ENCODE data around the gene CLSTN1.

The CLSTN1 gene

DNA sequence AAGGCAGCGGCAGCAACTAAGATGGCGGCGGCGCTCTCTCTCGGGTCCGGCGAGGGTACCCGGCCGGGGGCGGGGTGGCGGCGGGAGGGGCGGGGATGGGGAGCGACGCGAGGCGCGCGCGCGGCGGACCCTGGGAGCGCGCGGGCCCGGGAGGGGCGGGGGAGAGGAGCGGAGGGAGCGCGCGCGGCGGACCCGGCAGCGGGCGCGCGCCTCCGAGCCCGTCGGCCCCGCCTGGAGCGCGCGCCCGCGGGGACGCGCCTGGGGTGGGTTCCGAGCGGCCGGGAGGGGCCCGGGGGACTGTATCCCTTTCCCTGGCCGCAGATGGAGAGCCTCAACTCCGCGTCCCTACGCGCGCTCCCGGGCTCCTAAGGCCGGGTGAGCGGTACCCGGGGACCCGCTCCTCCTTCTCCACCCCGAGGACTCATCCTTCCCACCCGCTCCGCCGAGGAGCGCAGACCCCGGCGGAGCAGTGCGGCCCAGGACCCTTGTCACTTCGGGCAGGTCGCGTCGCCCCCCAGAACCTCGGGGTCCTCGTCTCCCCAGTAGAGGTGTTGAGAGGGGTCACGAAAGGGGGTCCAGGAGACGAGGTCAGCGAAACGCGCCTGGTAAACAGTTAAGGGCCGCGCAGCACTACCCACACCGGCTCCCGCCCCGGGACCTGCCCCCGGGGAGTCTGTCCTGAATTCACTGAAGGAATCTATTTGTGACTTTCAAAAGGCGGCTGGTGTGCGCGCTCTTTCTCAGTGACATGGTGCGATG lies at the start of gene CLSTN1:
CLSTN1 (minus strand) TSS at position 23 of the 759 bp plus-strand sequence. CDS start 232 bp downstream, outside the sequence.
- peak; percentile 94 for DNase-seq

DNA sequence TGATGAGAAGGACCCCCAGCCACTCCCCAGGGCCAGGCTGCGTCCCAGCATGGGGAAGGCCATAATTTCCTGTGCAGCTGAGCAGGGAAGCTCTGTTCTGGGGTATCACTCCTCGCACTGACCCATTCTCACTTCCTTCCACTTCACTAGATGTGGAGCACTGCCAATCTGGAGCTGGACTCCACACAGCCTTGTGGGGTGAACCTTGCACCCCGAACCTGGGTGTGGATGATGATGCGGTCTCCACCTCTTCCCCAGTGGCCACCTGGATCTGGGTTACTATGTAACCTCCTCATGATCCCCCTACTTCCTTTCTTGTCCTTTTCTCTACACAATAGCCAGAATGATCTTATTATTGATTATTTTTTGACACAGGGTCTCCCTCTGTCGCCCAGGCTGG lies 49.6 kb upstream of the CLSTN1 start:
- no peak for DNase-seq

DNA sequence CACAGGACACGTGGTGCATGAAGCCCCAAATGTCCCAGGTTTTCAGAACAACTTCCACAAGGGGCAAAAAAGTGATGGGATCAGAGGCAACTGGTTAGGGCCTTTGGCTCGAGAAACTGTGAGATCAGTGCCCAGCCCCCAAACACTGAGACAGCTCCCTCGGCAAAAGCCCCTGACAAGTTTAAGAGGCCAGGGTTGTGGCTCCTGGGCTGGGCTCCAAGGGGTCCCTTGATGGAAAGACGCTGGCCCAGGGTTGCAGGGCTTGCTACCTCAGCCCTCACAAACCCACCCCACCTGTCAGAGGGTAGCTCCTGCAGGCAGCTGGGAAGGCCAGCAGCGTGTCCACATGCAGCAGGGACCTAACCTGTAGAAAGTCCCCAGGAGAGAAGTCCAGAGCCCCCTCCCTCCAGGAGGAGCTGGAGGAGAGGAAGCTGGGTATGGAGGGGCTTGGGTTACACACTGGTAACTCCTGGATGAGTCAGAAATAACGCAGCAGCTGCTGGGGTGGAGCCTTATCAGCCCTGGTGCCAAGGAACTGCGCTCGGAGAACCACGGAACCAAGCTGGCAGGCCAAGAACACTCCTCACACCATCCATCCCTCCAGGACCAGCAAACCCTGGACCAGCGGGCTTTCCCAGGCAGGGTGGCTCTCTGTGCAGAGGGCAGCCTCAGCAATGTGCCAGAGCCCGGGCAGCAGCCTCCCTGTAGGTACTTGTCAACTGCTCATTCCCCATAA lies 48.8 kb upstream of the CLSTN1 start:
- DNase-seq: no peak

DNA sequence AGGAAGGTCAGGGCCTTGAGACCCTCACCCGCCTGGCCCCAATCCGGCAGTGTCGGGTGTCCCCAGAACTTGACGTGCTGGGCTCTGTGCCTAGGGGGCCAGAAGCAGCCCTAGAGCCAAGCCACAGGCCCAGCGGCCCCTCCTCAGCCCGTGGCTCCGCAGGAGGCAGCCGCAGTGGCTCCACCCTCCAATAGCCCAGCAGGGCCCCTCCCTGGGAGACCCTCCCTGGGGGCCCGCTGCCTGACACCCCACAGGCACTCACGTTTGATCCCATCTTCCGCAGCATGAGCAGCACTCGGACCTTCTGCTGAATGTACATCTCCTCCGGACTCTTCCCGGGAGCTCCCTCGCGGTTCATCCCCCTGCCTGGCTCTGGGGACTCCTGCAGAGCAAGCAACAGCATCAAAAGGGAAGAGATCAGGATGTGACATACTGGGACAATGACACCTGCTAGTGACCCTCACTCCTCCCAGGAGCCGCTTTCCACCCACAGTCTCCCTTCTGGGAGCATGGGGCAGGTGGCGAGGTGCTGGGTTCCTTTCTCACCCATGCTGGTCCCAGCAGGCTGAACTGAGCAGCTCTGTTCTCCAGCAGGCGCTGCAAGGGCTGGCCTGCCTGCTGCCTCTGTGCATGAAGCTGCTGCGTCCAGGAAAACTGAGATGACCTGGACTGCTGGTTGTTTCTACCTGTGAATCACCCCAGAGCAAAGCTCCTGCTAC lies 48.1 kb upstream of the CLSTN1 start:
- DNase-seq: no peak

DNA sequence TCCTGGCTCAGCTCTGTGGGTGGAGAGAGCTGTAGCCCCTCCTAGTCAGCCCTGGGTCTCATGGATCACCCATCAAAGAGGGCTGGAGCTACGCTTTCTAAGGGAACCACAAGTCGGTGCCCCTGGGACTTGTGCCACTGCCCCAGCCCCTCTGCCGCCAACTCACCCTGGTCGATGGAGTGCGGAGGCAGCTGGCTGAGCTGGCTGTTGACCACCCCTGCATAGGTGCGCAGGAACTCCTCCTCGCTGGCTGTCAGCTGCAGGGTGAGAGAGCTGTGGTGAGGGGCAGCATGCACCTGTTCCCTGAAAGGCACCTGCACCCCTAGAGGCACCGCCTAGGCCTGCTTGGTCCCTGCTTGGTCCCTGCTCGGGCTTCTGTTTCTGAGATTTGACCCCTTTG lies 47.3 kb upstream of the CLSTN1 start:
- no peak for DNase-seq

DNA sequence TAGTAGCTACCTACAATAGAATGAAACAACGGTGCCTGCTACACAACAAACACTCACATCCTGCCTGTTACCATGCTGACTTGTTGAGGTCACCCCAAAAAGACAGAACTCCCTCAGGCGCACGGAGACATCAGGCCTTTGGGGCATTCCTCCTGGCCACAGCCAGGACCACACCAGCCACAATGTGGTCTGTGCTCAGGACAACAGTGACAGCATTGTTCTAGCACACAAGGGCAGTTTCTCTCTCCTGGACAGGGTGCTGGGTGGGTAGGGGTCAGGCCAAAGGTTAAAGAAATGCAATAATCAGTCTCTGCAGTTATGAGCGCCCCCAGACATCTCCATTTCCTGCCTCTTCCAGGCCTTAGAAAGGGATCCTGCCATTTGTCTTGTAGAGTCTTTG lies 46.8 kb upstream of the CLSTN1 start:
- DNase-seq: no peak

DNA sequence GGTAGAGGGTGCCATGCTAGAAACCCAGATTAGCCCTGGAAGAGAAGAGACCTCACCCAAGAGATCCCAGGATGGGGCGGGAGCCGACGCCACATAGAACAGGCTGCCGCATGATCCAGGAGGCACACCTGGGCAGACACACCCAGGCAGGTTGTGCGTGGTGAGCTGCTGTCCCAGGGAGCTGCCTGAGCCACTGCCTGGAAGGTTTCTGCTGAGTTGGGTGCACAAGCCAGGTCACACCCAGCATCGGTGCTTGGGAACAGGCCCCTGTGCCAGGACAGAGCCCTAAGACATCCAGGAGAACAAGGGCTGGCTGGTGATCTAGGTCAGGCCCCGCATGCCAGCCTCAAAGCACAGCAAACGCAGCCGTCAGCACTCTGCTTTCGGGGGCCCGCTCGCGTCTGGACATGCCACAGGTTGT lies 46.1 kb upstream of the CLSTN1 start:
- DNase-seq: no peak

DNA sequence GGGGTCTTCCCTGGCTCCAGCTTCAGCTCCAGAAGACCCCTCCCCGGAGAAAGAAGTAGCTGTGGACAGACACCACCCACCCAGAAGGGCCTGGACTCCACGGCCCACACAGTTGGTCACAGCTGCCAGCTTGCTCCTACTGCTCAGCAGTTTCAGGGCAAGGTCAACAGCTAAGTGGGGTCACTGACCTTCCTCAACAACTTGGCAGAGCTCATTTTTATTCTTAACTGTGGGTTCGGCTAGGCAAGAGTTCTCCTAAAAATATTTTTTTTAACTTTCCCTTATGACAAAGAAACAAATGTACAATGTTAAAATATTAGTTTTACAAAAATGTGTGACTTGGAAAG lies 44.5 kb upstream of the CLSTN1 start:
- DNase-seq: no peak

DNA sequence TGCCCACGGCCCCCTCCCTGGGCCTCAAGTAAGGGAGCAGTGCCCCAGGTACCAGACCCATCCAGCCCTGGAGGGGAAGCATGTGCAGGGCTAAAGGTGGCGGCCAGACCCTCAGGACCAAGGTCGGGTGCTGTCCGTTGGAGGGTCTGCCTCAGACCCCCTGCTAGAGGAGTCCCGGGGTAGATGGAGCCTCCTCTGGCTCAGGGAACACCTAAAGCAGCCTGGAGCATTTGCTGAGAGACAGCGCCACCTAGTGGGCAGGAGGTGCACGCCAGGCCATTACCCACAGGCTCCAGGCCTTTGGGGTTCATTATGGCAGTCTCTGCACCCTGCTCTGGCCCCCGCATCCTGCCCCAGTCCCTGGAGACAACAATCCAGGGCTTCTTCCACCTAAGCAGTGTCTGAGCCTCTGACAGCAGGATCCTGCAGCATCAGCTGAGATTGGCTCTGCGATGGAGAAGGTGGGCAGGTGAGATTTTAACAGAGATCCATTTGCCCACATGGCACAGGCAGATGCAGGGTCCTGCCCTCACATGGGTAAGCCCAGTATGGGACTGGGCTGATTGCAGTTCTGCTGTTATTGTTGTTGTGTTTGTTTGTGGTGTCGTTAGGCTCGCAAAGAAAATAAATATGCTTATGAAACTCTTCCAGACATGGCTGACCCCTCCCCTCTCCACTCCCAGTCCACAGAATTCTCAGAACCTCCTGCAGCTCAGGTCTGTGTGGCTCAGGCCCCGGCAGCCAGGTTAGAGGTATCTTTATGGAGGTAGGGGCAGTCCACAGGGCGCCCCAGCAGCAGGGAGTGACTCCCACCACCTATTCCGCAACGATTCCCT lies 43.9 kb upstream of the CLSTN1 start:
- DNase-seq: peak; percentile 93

DNA sequence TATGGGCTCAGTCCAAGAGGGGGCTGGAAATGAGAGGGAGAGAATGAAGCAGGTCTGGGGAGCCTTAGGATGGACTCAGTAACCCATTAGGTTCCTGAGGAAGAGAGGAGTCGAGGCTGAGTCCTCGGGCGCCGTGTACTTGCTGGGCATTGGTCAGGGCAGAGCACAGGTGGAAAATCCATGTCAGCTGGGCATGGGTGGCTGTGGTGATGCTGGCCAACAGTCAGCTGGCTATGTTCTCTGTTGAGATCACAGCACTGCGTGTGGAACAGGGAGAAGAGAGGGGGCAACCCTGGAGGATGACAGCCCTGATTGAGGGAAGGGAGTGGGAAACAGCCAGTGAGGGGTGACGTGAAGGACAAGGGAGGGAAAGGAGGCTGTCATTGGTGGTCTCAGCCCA lies 43.1 kb upstream of the CLSTN1 start:
- no peak for DNase-seq

DNA sequence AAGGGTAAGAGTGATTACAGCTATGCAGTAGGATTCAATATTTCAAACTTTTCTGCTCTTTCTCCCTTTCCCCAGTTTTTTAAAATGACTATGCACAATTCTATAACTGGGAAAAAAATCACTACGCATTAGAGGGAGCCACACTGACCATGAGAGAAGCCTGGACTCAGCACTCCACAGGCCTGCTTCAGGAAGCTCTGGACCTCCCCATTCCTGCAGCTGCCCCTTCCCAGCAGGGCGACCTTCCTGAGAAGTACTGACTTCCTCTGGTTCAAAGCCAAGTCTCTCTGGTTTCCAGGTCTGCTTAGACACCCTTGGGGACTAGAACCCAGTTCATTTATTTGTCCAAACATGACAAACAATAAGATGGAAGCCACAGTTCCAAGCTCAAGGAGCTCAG lies 42.0 kb upstream of the CLSTN1 start:
- DNase-seq: no peak

DNA sequence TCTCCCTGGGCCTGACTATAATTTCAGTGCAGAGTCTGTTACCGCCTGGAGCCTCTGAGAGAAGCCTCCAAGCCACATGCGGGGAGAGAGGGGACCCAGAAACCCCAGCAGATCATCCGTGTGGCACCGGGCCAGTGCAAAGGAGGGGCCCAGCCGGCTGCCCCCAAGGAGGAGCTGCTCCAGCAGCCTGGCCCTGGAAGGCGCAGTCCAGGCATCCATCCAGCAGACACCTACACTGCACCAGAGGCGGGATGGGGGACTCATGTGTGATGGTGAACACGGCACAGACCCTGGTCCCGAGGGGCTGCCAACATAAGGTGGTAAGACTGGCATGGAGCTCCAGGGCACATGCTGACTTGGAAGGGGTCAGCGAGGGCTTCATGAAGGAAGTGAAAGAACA lies 39.6 kb upstream of the CLSTN1 start:
- no peak for DNase-seq

DNA sequence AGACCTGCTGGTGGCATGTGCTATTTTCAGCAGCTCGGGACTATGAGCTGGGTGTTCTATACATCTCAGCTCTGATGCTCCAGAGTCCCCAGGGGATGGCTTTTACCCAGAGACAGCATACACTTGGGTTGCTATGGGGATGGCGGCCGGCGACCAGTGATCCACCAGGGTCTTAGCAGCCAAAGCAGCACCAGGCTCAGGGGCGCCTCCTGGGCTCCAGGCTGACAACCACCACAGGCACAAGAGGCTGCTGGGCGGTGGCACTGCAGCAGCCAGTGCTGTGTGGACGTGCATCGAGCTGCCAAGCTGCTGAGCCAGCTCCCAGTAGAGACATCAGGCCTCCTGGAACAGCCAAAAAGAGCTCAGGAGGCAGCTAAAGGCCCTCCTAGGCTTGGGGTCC lies 37.6 kb upstream of the CLSTN1 start:
- no peak for DNase-seq

DNA sequence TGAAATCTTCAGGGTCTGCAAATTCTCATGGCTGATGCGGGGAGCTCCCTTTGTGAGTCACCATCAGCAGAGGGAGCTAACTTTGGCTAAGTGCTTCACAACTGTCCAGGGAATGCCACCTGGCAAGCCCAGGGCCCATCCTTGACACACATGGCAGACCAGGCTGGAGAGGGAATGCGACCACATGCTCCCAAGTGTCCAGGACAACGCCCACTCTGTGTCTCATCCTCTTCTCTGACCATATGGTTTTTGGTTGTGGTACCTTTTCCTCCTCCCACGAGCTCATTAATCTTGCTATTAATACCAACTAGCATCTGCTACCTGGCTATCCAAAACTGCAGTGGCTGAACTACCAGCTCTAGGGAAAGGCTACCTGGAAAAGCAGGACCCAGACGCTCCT lies 37.1 kb upstream of the CLSTN1 start:
- DNase-seq: no peak

DNA sequence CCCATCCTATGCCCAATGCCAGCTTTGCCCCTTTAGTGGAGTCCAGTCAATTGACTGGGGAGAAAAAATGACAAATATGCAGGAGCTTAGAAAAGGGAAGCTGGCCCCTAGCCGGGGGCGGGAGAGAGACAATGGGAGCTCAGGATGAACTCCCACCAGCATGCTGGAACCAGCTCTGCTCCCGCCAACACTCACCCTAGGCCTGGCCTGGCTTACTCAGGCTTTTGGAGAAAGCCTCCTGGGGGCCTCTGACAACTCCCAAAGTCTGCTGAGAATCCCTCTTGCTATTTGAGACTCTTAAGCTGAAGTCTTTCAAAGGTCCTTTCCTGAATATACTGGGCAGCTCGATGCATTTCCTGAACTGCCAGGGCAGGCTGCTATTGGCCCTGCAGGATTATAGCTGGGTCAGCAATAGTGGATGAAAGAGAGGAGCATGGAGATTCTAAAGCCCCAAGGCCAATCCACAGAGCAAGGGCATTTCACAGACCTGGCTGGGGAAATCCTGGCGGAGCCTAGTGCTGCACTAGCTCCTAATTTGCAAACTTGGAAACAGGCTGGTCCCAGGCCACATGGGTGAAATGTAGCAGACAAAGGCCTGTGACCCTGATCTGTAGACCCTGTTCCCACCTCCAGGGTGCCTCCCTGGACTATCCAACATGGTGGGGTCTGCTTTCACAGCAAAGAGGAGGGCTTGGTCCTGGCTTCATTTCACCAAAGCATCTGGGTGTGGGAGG lies 35.7 kb upstream of the CLSTN1 start:
- DNase-seq: no peak

DNA sequence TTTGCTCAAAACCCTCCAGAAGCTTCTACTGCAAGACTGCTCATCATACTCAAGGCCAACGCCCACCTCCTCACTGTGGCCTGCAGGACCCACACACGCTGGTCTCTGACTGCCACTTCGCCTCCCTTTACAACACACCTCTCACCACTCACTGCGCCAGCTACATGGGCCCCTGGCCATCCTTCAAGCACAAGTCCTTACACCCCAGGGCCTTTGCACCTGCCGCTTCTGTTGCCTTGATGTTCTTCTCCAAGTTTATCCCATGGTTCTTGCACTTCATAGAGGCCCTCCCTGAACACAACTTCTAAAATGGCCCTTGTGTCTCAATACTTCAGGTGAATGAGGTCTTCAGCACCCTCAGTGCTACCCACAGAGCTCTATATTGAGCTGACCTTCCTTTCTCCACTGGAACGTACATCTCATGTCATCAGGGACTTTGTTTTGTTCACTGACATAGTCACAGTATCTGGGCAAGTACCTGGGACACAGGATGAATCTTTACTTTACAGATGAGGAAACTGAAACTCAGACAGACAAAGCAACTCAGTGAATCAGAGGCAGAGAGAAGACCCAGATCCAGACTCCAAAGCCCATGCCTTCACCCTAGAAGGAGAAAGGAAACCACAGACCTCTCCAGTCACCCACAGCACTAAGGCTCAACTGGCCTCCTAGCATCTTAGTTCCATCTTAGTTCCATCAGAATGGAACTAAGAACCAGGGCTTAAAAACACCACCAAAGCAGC lies 34.7 kb upstream of the CLSTN1 start:
- DNase-seq: no peak

DNA sequence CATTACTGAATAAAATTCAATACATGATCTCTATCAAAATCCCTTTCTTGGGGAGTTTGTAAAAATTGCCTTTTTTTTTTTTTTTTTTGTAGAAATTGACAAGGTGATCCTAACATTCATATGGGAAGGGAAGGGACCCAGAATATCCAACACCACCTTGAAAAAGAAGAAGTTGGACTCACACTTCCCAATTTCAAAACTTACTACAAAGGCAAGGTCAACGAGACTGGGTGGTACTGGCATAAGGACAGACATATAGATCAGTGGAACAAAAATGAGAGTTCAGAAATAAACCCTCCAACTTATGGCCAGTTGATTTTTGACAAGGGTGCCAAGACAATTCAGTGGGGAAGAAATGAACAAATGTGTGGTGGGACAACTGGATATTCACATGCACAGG lies 31.4 kb upstream of the CLSTN1 start:
- no peak for DNase-seq

DNA sequence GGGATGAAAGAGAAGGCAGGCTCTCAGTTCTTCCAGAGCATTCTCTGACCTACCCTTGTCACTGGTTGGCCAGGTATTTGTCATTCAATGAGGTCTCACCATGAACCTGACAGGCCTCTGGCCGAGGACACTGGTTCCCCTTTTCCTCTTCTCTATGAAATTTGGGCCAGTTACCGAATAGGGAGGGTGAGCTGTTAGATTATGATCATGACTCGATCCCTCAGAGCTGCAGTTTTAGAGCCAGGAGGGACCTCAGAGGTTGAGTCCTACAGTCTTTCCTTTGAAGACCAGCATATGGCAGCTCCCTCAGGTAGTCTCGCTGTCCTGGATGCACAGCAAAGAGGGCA lies 29.5 kb upstream of the CLSTN1 start:
- DNase-seq: no peak

DNA sequence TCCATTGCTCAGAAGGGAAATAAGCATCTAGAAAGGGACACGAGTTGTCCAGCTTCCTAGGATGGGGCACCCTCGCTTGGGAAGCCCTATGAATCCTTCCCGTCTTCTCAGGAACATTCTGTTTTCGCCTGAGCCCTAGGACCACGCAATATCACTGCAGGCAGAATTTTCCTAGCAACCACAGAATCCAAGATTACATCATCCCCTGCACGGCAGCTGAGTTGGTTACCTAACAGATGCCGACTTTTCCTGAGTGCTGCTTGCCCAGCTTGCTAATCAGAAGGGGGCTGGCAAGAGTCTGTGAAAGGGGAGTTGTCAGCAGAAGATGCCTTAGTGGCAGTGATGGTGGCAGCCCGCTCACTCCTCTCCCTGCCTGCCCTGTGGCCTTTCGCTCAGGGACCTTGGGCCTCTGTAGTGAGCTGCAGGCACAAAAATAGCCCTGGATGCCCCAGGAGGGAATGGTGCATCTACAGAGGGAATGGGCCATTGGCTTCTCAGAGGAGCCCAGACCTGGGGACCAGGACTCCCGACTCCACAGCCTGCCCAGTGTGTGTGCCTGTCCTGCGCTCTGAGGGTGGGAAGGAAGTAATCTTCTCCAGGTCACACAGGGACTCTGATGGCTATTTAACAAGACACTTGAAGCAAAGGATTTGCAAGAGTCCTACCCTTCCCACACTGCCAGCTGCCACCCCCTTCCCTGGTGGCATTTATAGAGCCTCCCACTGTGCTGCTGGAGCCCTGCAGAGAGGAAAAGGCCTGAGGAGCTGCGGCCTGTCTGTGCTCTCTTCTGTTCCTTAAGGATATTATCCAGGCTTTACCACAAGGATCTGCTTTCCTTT lies 28.9 kb upstream of the CLSTN1 start:
- DNase-seq: no peak

DNA sequence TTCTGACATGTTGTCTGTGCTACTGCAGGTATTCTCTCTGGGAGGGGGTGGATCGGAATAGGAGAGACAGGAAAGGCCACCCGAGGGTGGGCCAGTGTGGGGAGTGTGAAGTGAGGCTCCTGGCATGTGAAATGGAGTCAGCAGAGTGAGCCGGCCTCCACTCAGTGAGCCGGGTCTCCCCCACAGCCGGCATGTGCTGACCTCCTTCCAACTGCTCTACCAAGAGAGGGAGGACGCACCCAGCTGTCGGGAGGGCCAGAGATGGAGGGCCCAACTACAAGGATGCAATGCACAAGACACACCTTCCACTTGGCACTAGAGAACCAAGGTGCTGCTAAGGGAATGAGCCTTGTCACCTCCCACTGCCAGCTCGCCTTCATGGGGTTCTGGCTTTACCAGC lies 28.2 kb upstream of the CLSTN1 start:
- DNase-seq: no peak

All from CD4-positive, alpha-beta T cell treated with Interleukin-17A for 4 hours (primary cell).